MM.1S (cell line): ENCODE measurements around the gene FAM227A.

ENCODE experiments used
- CTCF ChIP-seq: fragments of 300-600 bp; sonication (generic); IDR thresholded peaks from 2 replicates; pipeline ENCODE4 v1.5.1; 2016; ENCODE audit warnings: antibody characterized with exemption, low read length, mixed read lengths
- EZH2 ChIP-seq: fragments of 300-600 bp; sonication (generic); optimal IDR thresholded peaks from 2 replicates; pipeline ENCODE3; 2017; ENCODE audit warnings: low read depth, mild to moderate bottlenecking, antibody characterized with exemption, low read length, mixed read lengths
- EZH2phosphoT487 ChIP-seq: fragments of 300-600 bp; sonication (generic); IDR thresholded peaks from 2 replicates; pipeline ENCODE4 v1.6.1; 2018; ENCODE audit warnings: antibody characterized with exemption, low read length

GRCh38 chr22:38674888-38675287, 18.7 kb upstream of the FAM227A start:
- TF ChIP-seq CTCF (no peak), EZH2phosphoT487 (no peak), EZH2 (no peak)
